H9 (cell line): Measurements from ENCODE around the gene YBEY. TPM values are rescaled to one million over a fixed set of nuclear protein-coding genes. Genes with fewer than 3 reads are reported as not detected.

ENCODE experiments used
- DNase-seq: peaks from one replicate; pipeline ENCODE4 v3.0.0-alpha.2; 2017
- H2AFZ ChIP-seq: one replicate; pipeline ENCODE4 v1.6.1; 2013; ENCODE audit warnings: mild to moderate bottlenecking, low read length, control low read depth, moderate library complexity
- H2AK5ac ChIP-seq: 2 replicates; pipeline ENCODE4 v1.6.1; 2013; ENCODE audit warnings: low read length, control low read depth, mixed read lengths; ENCODE audit not compliant: insufficient read length
- H2BK120ac ChIP-seq: one replicate; pipeline ENCODE4 v1.6.1; 2013; ENCODE audit warnings: low read depth, mild to moderate bottlenecking, low read length, control low read depth, inconsistent platforms; ENCODE audit not compliant: poor library complexity, severe bottlenecking
- H2BK12ac ChIP-seq: 2 replicates; pipeline ENCODE4 v1.6.1; 2013; ENCODE audit warnings: low read length, control low read depth, mixed read lengths, low read depth; ENCODE audit not compliant: insufficient read length
- H2BK15ac ChIP-seq: 2 replicates; pipeline ENCODE4 v1.6.1; 2013; ENCODE audit warnings: low read depth, low read length, control low read depth
- H2BK20ac ChIP-seq: one replicate; pipeline ENCODE4 v1.6.1; 2013; ENCODE audit warnings: low read depth, mild to moderate bottlenecking, low read length, control low read depth, inconsistent platforms; ENCODE audit not compliant: poor library complexity, severe bottlenecking
- H2BK5ac ChIP-seq: 2 replicates; pipeline ENCODE4 v1.6.1; 2013; ENCODE audit warnings: low read length, control low read depth, mixed read lengths; ENCODE audit not compliant: insufficient read length
- H3K14ac ChIP-seq: 2 replicates; pipeline ENCODE4 v1.6.1; 2013; ENCODE audit warnings: low read length, control low read depth; ENCODE audit not compliant: insufficient read depth
- H3K18ac ChIP-seq: 2 replicates; pipeline ENCODE4 v1.6.1; 2013; ENCODE audit warnings: low read depth, mild to moderate bottlenecking, mixed read lengths, low read length, control low read depth; ENCODE audit not compliant: insufficient read length
- H3K23ac ChIP-seq: 2 replicates; pipeline ENCODE4 v1.6.1; 2013; ENCODE audit warnings: low read length, control low read depth, mixed read lengths, low read depth; ENCODE audit not compliant: insufficient read length
- H3K23me2 ChIP-seq: 2 replicates; pipeline ENCODE4 v1.6.1; 2013; ENCODE audit warnings: low read depth, mild to moderate bottlenecking, mixed read lengths, low read length, control low read depth; ENCODE audit not compliant: insufficient read length, poor library complexity, severe bottlenecking
- H3K27ac ChIP-seq: 2 replicates; pipeline ENCODE4 v1.5.1; 2013; ENCODE audit warnings: low read length, control low read depth, mixed read lengths, low read depth; ENCODE audit not compliant: insufficient read length
- H3K27me3 ChIP-seq: 2 replicates; pipeline ENCODE4 v1.6.1; 2013; ENCODE audit warnings: low read length, control low read depth, inconsistent platforms; ENCODE audit not compliant: insufficient read depth
- H3K4ac ChIP-seq: 2 replicates; pipeline ENCODE4 v1.6.1; 2013; ENCODE audit warnings: low read depth, mild to moderate bottlenecking, control low read depth, inconsistent platforms, low read length, moderate library complexity
- H3K4me1 ChIP-seq: 2 replicates; pipeline ENCODE4 v1.6.1; 2013; ENCODE audit warnings: low read length, control low read depth, inconsistent platforms; ENCODE audit not compliant: insufficient read depth
- H3K4me2 ChIP-seq: 2 replicates; pipeline ENCODE4 v1.6.1; 2013; ENCODE audit warnings: low read length, control low read depth, mixed read lengths; ENCODE audit not compliant: insufficient read length, insufficient read depth
- H3K56ac ChIP-seq: 2 replicates; pipeline ENCODE4 v1.6.1; 2013; ENCODE audit warnings: low read depth, mild to moderate bottlenecking, mixed read lengths, low read length, control low read depth; ENCODE audit not compliant: insufficient read length
- H3K79me1 ChIP-seq: 2 replicates; pipeline ENCODE4 v1.6.1; 2013; ENCODE audit warnings: low read depth, mild to moderate bottlenecking, moderate library complexity, low read length, control low read depth, inconsistent platforms; ENCODE audit not compliant: insufficient read depth, poor library complexity, severe bottlenecking
- H3K79me2 ChIP-seq: 2 replicates; pipeline ENCODE4 v1.6.1; 2013; ENCODE audit warnings: low read length, control low read depth, inconsistent platforms; ENCODE audit not compliant: insufficient read depth
- H3K9ac ChIP-seq: 2 replicates; pipeline ENCODE4 v1.6.1; 2013; ENCODE audit warnings: low read length, control low read depth, mixed read lengths; ENCODE audit not compliant: insufficient read length; ENCODE audit errors: extremely low read depth
- H3K9me3 ChIP-seq: one replicate; pipeline ENCODE4 v1.6.1; 2013; ENCODE audit warnings: low read depth, low read length, inconsistent platforms; ENCODE audit not compliant: control insufficient read depth
- H3T11ph ChIP-seq: one replicate; pipeline ENCODE4 v1.6.1; 2013; ENCODE audit warnings: mild to moderate bottlenecking, low read length, control low read depth, inconsistent platforms
- H4K20me1 ChIP-seq: one replicate; pipeline ENCODE4 v1.6.1; 2013; ENCODE audit not compliant: control insufficient read depth, insufficient read length, insufficient read depth
- H4K5ac ChIP-seq: 2 replicates; pipeline ENCODE4 v1.6.1; 2013; ENCODE audit warnings: low read depth, mild to moderate bottlenecking, mixed read lengths, low read length, control low read depth; ENCODE audit not compliant: insufficient read length
- H4K8ac ChIP-seq: replicated peaks from 2 replicates; pipeline ENCODE4 v1.6.1; 2013; ENCODE audit warnings: low read length, control low read depth, mixed read lengths, low read depth; ENCODE audit not compliant: insufficient read length
- H4K91ac ChIP-seq: 2 replicates; pipeline ENCODE4 v1.6.1; 2013; ENCODE audit warnings: low read depth, mild to moderate bottlenecking, moderate library complexity, mixed read lengths, low read length, control low read depth; ENCODE audit not compliant: insufficient read length
- H3K27ac Mint-ChIP-seq, 3 experiments: 2 replicates in 2 of 3; 3 replicates in 1 of 3; pipeline ENCODE4 v1.8.0; 2020 to 2021; ENCODE audit warnings: mixed read lengths in 3 of 3, mild to moderate bottlenecking in 1 of 3, moderate library complexity in 1 of 3
- H3K27me3 Mint-ChIP-seq: 2 replicates; pipeline ENCODE4 v1.8.0; 2021; ENCODE audit warnings: low read depth, mild to moderate bottlenecking, moderate library complexity, mixed read lengths
- H3K36me3 Mint-ChIP-seq, 3 experiments: 2 replicates in 2 of 3; 3 replicates in 1 of 3; pipeline ENCODE4 v1.8.0; 2020 to 2021; ENCODE audit warnings: low read depth in 3 of 3, mixed read lengths in 3 of 3; ENCODE audit not compliant: insufficient read depth in 1 of 3
- H3K4me1 Mint-ChIP-seq, 2 experiments: 2 replicates each; pipeline ENCODE4 v1.8.0; 2020; ENCODE audit warnings: mixed read lengths in 2 of 2
- H3K4me3 Mint-ChIP-seq, 2 experiments: 2 replicates in 1 of 2; 3 replicates in 1 of 2; pipeline ENCODE4 v1.8.0; 2020 to 2021; ENCODE audit warnings: mild to moderate bottlenecking in 2 of 2, mixed read lengths in 2 of 2, moderate library complexity in 1 of 2
- H3K9me3 Mint-ChIP-seq, 2 experiments: 2 replicates in 1 of 2; 3 replicates in 1 of 2; pipeline ENCODE4 v1.8.0; 2020; ENCODE audit warnings: mild to moderate bottlenecking in 2 of 2, mixed read lengths in 2 of 2, moderate library complexity in 1 of 2
- CTCF ChIP-seq: fragments of 200-600 bp; sonication (generic); conservative IDR thresholded peaks from 3 replicates; pipeline ENCODE4 v1.8.0; 2021; ENCODE audit warnings: antibody characterized with exemption, mild to moderate bottlenecking
- WGBS: extraction: QIAGEN DNeasy Blood & Tissue Kit; methylation state at CpG from one replicate; pipeline ENCODE4 v1.1.7; 2013; ENCODE audit warnings: missing lambda C conversion rate, low lambda C conversion rate, mixed read lengths; ENCODE audit not compliant: insufficient read length; ENCODE audit errors: extremely low coverage; 5-methylcytosine and 5-hydroxymethylcytosine counted together
- total RNA-seq: library from RNA; stranded (reverse); gene quantifications from 2 replicates; pipeline ENCODE4 v1.2.1, GENCODE V29; 2021

The YBEY gene
- total RNA-seq, 1 experiment from 2014 or later = 26.2 TPM

GRCh38 chr21:46327711-46328110 is 41.6 kb downstream of the YBEY start:
- no peak overlapping the region for H3K4ac ChIP-seq
- H3T11ph ChIP-seq = no peak overlapping the region
- Mint-ChIP-seq H3K27me3 (no peaks in the 10 kb centered on the region), H3K4me1 (peaks cover 11 to 12% of the 10 kb centered on the region in 2 experiments), H3K36me3 (peaks cover 39 to 60% (median 55%) of the 10 kb centered on the region in 3 experiments), H3K27ac (peak overlapping the region in 1 of 3 experiments; percentile 57; a peak in 1 of 7 replicates), H3K4me3 (no peak overlapping the region), H3K9me3 (no peaks in the 10 kb centered on the region)
- H3K4me2 ChIP-seq = no peak overlapping the region
- H3K4me1 ChIP-seq = no peaks in the 10 kb centered on the region; the same call in 1 of the 2 replicates
- H3K9me3 ChIP-seq = no peaks in the 10 kb centered on the region
- no peaks in the 10 kb centered on the region for H3K27me3 ChIP-seq
- H2BK20ac ChIP-seq = no peak overlapping the region
- DNase-seq = no peak
- H2BK12ac ChIP-seq = no peak overlapping the region
- H2AFZ ChIP-seq = no peak overlapping the region
- H3K79me2 ChIP-seq = peaks cover 7% of the 10 kb centered on the region; the same call in 1 of the 2 replicates
- H2BK120ac ChIP-seq = no peak overlapping the region
- TF ChIP-seq CTCF = no peak
- H3K23me2 ChIP-seq = peaks cover 8% of the 10 kb centered on the region
- WGBS = no CpG with 5 or more reads among the region's 4 CpGs
- H3K14ac ChIP-seq = no peak overlapping the region
- no peaks in the 10 kb centered on the region for H4K20me1 ChIP-seq
- no peak overlapping the region for H3K9ac ChIP-seq
- no peak overlapping the region for H4K8ac ChIP-seq
- H3K56ac ChIP-seq = no peak overlapping the region
- H3K79me1 ChIP-seq = peaks cover 2% of the 10 kb centered on the region
- H2AK5ac ChIP-seq = no peak overlapping the region
- H3K27ac ChIP-seq = no peak overlapping the region
- no peak overlapping the region for H2BK5ac ChIP-seq
- H4K5ac ChIP-seq = no peak overlapping the region
- H4K91ac ChIP-seq = no peak overlapping the region
- no peak overlapping the region for H3K23ac ChIP-seq
- no peak overlapping the region for H2BK15ac ChIP-seq
- H3K18ac ChIP-seq = no peak overlapping the region
